Neuronal stem cell (in vitro differentiated cells): ENCODE data around the gene MRPL11.

Experiments
- DNase-seq: peaks from one replicate; pipeline ENCODE4 v3.0.0-alpha.2; 2013; ENCODE audit warnings: low spot score
- H2AFZ ChIP-seq: one replicate; pipeline ENCODE4 v1.6.1; 2013; ENCODE audit warnings: mild to moderate bottlenecking, low read length, inconsistent platforms
- H2AK5ac ChIP-seq: 2 replicates; pipeline ENCODE4 v1.6.1; 2013; ENCODE audit warnings: low read depth, mild to moderate bottlenecking, inconsistent platforms, low read length, moderate library complexity, mixed read lengths
- H2BK120ac ChIP-seq: 2 replicates; pipeline ENCODE4 v1.6.1; 2013; ENCODE audit warnings: low read depth, mild to moderate bottlenecking, inconsistent platforms, low read length, moderate library complexity, mixed read lengths
- H2BK12ac ChIP-seq: one replicate; pipeline ENCODE4 v1.6.1; 2013; ENCODE audit warnings: low read length, inconsistent platforms
- H2BK15ac ChIP-seq: 2 replicates; pipeline ENCODE4 v1.6.1; 2013; ENCODE audit warnings: mild to moderate bottlenecking, low read length, inconsistent platforms, mixed read lengths
- H2BK5ac ChIP-seq: one replicate; pipeline ENCODE4 v1.6.1; 2013; ENCODE audit warnings: inconsistent platforms, mild to moderate bottlenecking, low read length, moderate library complexity
- H3K14ac ChIP-seq: one replicate; pipeline ENCODE4 v1.6.1; 2013; ENCODE audit warnings: low read length, inconsistent platforms
- H3K18ac ChIP-seq: 2 replicates; pipeline ENCODE4 v1.6.1; 2013; ENCODE audit warnings: low read length, inconsistent platforms
- H3K23ac ChIP-seq: 2 replicates; pipeline ENCODE4 v1.6.1; 2013; ENCODE audit warnings: low read depth, mild to moderate bottlenecking, mixed read lengths, low read length, inconsistent platforms; ENCODE audit not compliant: poor library complexity
- H3K27ac ChIP-seq: replicated peaks from 3 replicates; pipeline ENCODE4 v1.5.1; 2013; ENCODE audit warnings: low read length, inconsistent platforms
- H3K27me3 ChIP-seq, 3 experiments: 2 replicates each; pipeline ENCODE4 v1.6.1; 2013; ENCODE audit warnings: low read length in 3 of 3, mild to moderate bottlenecking in 2 of 3, inconsistent platforms in 1 of 3, low read depth in 1 of 3, mixed read lengths in 1 of 3, moderate library complexity in 1 of 3; ENCODE audit not compliant: control insufficient read depth in 3 of 3, insufficient read depth in 3 of 3
- H3K36me3 ChIP-seq, 2 donors: replicated peaks in 1 of 2; 2 replicates each; pipeline ENCODE4 v1.6.1; 2013; ENCODE audit warnings: low read length in 2 of 2; ENCODE audit not compliant: control insufficient read depth in 2 of 2, insufficient read depth in 2 of 2
- H3K4ac ChIP-seq: 2 replicates; pipeline ENCODE4 v1.6.1; 2013; ENCODE audit warnings: inconsistent platforms, mild to moderate bottlenecking, low read length, moderate library complexity
- H3K4me1 ChIP-seq, 2 donors: 1 replicate in 1 of 2; 2 replicates in 1 of 2; pipeline ENCODE4 v1.6.1; 2013; ENCODE audit warnings: low read length in 2 of 2, low read depth in 1 of 2; ENCODE audit not compliant: control insufficient read depth in 2 of 2, insufficient read depth in 1 of 2
- H3K4me2 ChIP-seq: one replicate; pipeline ENCODE4 v1.6.1; 2013; ENCODE audit warnings: mild to moderate bottlenecking, low read length, inconsistent platforms; ENCODE audit not compliant: insufficient read depth, poor library complexity, severe bottlenecking
- H3K4me3 ChIP-seq, 2 donors: 2 replicates each; pipeline ENCODE4 v1.5.1; 2013; ENCODE audit warnings: low read length in 2 of 2, mild to moderate bottlenecking in 2 of 2, inconsistent platforms in 1 of 2, moderate library complexity in 1 of 2
- H3K79me1 ChIP-seq: one replicate; pipeline ENCODE4 v1.6.1; 2013; ENCODE audit warnings: low read depth, mild to moderate bottlenecking, inconsistent platforms, low read length, moderate library complexity
- H3K9ac ChIP-seq: one replicate; pipeline ENCODE4 v1.6.1; 2013; ENCODE audit warnings: mild to moderate bottlenecking, low read depth, low read length, inconsistent platforms; ENCODE audit not compliant: poor library complexity
- H3K9me3 ChIP-seq, 2 donors: replicated peaks in 1 of 2; 2 replicates each; pipeline versions ENCODE3 to v1.6.1; 2013; ENCODE audit warnings: low read length in 2 of 2, mild to moderate bottlenecking in 2 of 2, inconsistent platforms in 1 of 2, low read depth in 1 of 2, mixed read lengths in 1 of 2, moderate library complexity in 1 of 2; ENCODE audit not compliant: control insufficient read depth in 2 of 2, insufficient read depth in 1 of 2
- H4K8ac ChIP-seq: one replicate; pipeline ENCODE4 v1.6.1; 2013; ENCODE audit warnings: low read depth, mild to moderate bottlenecking, inconsistent platforms, low read length, moderate library complexity
- H4K91ac ChIP-seq: one replicate; pipeline ENCODE4 v1.6.1; 2013; ENCODE audit warnings: low read length, low read depth, mild to moderate bottlenecking, inconsistent platforms; ENCODE audit not compliant: poor library complexity
- WGBS, 2 donors: extraction: QIAGEN DNeasy Blood & Tissue Kit; methylation state at CpG; one replicate each; pipeline ENCODE4 v1.1.7; 2013; ENCODE audit warnings: missing lambda C conversion rate in 2 of 2, mixed read lengths in 1 of 2; ENCODE audit not compliant: insufficient read length in 2 of 2, insufficient replicate concordance in 1 of 2; ENCODE audit errors: extremely low coverage in 2 of 2; 5-methylcytosine and 5-hydroxymethylcytosine counted together

Gene MRPL11

DNA sequence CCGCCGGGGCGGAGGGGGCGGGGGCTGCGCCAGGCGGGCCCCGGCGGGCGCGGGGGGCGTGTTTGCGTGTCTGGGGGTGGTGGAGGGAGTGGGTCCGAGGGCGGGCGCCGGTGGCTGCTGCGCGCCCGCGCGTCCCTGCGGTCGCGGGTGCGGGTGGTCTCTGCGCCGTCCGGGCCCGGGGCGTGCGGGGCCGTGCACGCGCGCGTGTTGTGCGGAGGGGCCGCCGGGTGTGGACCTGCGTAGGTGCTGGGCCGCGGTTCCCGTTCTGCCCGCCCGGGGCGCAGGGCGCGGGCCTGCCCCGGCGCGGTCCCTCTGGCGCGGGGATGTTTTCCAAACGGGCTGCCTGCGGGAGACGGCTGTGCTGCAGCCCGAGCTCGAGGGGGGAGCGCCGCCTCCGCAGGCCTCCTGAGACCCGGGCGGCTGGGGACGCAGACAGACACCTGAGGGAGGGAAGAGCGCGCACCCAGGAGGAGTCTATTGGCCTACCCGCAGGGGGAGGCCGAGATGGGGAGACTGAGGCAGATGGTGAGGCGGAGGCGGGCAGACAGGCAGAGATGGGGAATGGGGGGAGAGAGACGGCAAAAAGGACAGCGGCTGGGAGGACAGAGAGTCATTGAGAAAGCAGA is 28.5 kb upstream of the MRPL11 start:
- H2AK5ac ChIP-seq: peak overlapping the region; percentile 80
- H3K18ac ChIP-seq: peak overlapping the region; percentile 91
- no peaks in the 10 kb centered on the region for H3K79me1 ChIP-seq
- H2BK5ac ChIP-seq: peak overlapping the region; percentile 55
- H3K4me3 ChIP-seq: peak overlapping the region; percentile 68 to 93
- peak overlapping the region; percentile 99 for H2AFZ ChIP-seq
- peak overlapping the region; percentile 86 for H3K14ac ChIP-seq
- no peak overlapping the region for H3K4ac ChIP-seq
- H4K91ac ChIP-seq: no peak overlapping the region
- DNase-seq: peak; percentile 33
- peaks cover 4 to 28% of the 10 kb centered on the region in 2 donors for H3K36me3 ChIP-seq
- H3K9ac ChIP-seq: peak overlapping the region; percentile 82
- no peak overlapping the region for H4K8ac ChIP-seq
- no peaks in the 10 kb centered on the region for H3K27me3 ChIP-seq
- peaks cover 13 to 26% of the 10 kb centered on the region in 2 donors for H3K4me1 ChIP-seq
- H2BK12ac ChIP-seq: peak overlapping the region; percentile 1
- no peak overlapping the region for H2BK15ac ChIP-seq
- H2BK120ac ChIP-seq: no peak overlapping the region
- H3K4me2 ChIP-seq: peak overlapping the region; percentile 92
- H3K23ac ChIP-seq: peak overlapping the region; percentile 90
- no peak overlapping the region for H3K27ac ChIP-seq
- no CpG with 5 or more reads among the region's 72 CpGs for WGBS, 2 donors
- peaks cover 0 to 2% of the 10 kb centered on the region in 2 donors for H3K9me3 ChIP-seq

DNA sequence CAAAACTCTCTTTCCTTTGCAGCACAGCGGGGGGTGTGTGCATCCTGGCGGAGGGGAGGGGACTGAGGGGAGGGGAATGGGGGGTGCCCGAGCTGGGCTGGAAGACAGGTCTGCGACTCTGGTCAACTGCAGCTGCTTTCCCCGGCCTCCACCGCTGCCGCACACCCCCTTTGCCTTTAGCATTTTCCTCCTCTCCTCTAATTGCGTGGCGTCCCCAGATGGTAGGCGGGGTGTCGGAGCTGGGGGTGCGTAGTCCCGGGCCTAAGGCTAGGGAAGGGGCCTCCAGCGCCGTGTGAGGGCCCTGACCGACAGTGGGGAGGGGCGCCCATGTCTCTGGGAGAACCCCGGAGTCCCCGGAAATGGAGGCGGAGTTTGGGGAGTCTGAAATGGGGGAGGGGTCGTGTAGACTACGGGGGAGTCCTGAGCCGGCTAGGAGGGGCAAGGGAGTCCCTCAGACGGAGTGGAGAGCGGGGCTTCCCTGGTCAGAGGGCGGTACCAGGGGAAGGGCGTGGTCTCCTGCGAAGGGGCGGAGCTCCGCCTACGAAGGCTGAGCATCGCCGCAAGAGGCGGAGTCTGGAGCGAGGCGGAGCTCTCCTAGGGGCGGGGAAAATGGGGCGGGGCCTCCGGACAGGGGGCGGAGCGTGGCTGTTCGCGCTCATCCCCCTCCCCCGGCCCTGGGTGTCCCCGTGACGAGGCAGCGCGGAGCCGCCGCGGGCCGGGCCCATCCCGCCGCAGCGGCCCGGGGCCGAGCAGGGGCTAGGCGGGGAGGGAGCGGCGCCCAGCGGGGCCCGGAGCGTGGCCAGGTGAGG is 27.8 kb upstream of the MRPL11 start, which contains the start of gene PELI3:
Gene PELI3, plus strand, starts transcription at position 681 of the 809 bp plus-strand sequence. CDS start 1,224 bp downstream, outside the sequence.
- DNase-seq: peak; percentile 96
- peak within 1 kb of the TSS; percentile 35 for H3K27ac ChIP-seq
- H3K27me3 ChIP-seq: no peaks in the 10 kb centered on the region
- H3K23ac ChIP-seq: peak within 1 kb of the TSS; percentile 90
- H3K4me1 ChIP-seq: peaks cover 13 to 26% of the 10 kb centered on the region in 2 donors
- peaks cover 0 to 2% of the 10 kb centered on the region in 2 donors for H3K9me3 ChIP-seq
- H3K18ac ChIP-seq: peak within 1 kb of the TSS; percentile 91
- peak within 1 kb of the TSS; percentile 92 for H3K4me2 ChIP-seq
- H3K9ac ChIP-seq: peak within 1 kb of the TSS; percentile 82
- no CpG with 5 or more reads among the region's 63 CpGs for WGBS, 2 donors
- no peak within 1 kb of the TSS for H2BK15ac ChIP-seq
- H2AK5ac ChIP-seq: peak within 1 kb of the TSS; percentile 80
- H4K8ac ChIP-seq: no peak within 1 kb of the TSS
- H3K36me3 ChIP-seq: peaks cover 2 to 23% of the 10 kb centered on the region in 2 donors
- H3K4me3 ChIP-seq: peak within 1 kb of the TSS; percentile 68 to 93
- H2AFZ ChIP-seq: peak within 1 kb of the TSS; percentile 99
- peak within 1 kb of the TSS; percentile 55 for H2BK5ac ChIP-seq
- H3K14ac ChIP-seq: peak within 1 kb of the TSS; percentile 86
- peak within 1 kb of the TSS; percentile 1 for H2BK12ac ChIP-seq
- no peak within 1 kb of the TSS for H4K91ac ChIP-seq
- H3K79me1 ChIP-seq: no peaks in the 10 kb centered on the region
- no peak within 1 kb of the TSS for H2BK120ac ChIP-seq
- no peak within 1 kb of the TSS for H3K4ac ChIP-seq

DNA sequence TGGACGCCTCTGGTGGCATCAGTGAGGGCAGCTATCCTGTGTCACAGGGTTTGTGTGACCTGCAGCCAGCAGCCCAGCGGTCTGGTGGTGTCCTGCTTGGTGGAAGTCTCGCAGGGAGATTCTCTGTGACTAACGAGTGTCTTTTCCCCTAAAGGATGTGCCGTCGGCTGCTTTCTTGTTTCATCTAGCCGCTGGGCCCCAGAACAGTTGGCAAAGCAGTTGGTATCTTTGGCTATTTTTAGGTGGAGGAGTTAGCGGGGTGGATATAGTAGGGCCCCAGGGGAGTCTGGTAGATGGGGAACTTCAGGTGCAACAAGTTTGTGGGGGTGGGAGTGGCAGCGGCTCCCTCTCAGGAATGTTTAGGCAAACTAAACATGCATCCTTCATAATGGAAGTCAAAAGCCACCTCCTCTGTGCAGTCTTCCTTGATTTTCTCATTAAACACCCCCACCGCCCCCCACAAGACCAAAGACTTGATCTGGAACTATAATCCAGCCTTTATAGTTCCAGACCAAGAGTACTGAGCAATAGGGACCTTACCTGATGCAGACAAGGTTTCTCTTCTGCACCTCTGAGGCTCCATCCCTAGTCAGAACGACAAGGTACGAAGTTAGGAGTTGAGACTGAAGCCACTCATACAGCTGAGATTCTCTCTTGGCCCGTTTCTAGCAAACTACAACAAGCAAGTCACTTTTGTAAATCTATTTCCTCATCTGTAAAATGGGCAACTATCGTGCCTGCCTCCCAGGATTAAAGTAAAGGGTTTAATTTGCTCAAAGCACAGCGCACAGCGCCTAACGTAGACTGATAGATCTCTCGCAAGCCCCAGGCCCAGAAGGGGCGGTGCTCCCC is 27.0 kb upstream of the MRPL11 start:
- no CpG with 5 or more reads among the region's 19 CpGs for WGBS, 2 donors
- Histone ChIP-seq H4K91ac (no peak overlapping the region), H3K36me3 (peaks cover 2 to 16% of the 10 kb centered on the region in 2 donors), H4K8ac (no peak overlapping the region), H3K4me3 (peak overlapping the region; percentile 68 to 80), H3K14ac (no peak overlapping the region), H3K18ac (peak overlapping the region; percentile 22), H3K27me3 (no peaks in the 10 kb centered on the region), H2BK120ac (no peak overlapping the region), H3K4me2 (peak overlapping the region; percentile 92), H3K27ac (peak overlapping the region; percentile 16), H3K79me1 (no peaks in the 10 kb centered on the region), H2BK12ac (peak overlapping the region; percentile 77), H3K4ac (no peak overlapping the region), H2BK5ac (peak overlapping the region; percentile 59), H2AFZ (peak overlapping the region; percentile 99), H3K23ac (no peak overlapping the region), H2BK15ac (no peak overlapping the region), H3K9ac (peak overlapping the region; percentile 78), H3K9me3 (peaks cover 0 to 2% of the 10 kb centered on the region in 2 donors), H3K4me1 (peaks cover 13 to 26% of the 10 kb centered on the region in 2 donors), H2AK5ac (peak overlapping the region; percentile 20)
- DNase-seq: no peak
